NCI-H226 (cell line): ENCODE measurements around the gene LMF2.

ENCODE experiments used
- DNase-seq: peaks from one replicate; pipeline ENCODE4 v3.0.0-alpha.2; 2015

Gene LMF2

DNA sequence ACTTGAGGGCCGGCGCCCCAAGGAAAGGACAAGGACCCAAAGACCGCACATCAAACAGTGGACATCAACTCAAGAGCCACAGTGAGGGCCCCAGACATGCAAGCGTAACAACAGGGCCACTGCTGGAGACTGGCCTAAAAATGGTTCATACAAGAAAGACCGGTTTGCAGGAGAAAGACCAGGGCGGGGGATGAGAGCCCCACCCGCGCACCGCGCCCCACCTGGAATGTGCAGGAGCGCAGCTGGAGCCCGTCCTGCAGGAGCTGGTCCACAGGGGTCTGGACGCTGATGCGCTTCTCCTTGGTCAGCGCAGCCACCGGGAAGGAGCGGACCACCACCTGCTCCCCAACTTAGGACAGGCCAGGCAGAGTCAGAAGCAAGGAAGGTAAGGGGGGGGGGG lies 46.6 kb downstream of the LMF2 start:
- DNase-seq: no peak

DNA sequence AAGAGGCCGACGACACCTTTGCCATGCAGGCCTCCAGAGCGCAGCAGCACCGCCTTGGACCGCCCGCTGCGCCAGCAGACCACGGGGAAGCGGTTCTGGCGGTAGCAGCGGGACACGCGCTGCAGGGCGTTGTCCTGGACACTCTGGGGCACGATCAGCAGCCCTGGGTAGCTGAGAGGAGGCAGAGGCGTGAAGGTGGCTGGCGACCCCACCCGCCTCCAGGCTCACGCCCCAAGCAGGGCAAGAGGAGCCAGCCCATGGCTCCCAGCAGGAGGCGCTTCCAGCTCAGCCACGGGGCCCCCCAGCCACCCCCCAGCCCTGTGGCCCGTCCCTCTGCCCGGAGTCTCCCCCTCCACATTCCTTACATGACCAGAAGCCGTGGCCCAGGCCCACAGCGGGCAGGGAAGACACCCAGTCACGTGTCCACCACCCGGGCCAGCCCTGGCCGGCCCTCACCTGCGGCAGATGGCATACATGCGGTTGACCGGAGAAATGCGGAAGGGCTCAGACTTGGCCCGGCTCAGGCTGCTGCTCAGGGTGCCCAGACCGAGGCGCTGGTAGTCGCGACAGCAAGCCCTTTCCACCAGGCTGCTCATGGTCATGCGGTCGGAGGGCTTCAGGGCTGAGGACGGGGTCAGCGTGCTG lies 47.9 kb downstream of the LMF2 start:
- no peak for DNase-seq

- DNase-seq: no peak
Observed at GRCh38 chr22:50459016-50459415, 48.5 kb downstream of the LMF2 start.

- DNase-seq: no peak
Observed at GRCh38 chr22:50456466-50457234, 50.9 kb downstream of the LMF2 start.

DNA sequence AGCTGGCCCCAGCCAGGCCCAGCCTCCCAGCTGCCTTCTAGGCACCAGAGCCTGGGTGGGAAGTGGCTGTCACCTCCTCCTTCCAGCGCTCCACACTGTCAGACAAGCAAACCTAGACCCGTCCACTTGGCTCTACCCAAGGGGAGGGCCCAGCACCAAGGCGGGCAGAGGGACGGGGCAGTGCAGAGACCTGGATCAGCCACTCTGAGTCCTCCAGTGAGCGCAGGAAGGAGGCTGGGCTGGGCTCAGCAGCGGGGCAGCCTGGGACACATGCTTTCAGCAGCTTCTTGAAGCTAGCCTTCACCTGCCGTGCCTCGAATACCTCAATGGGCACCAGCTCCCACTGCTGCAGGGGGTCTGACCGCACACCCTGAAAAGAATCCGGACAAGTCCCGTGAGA lies 51.5 kb downstream of the LMF2 start:
- no peak for DNase-seq

GRCh38 chr22:50455201-50455600 lies 52.3 kb downstream of the LMF2 start:
- DNase-seq: no peak

GRCh38 chr22:50454556-50455075 lies 52.9 kb downstream of the LMF2 start:
- DNase-seq: no peak
